ENCODE measurements around the gene DSCAM.

GRCh38 chr21:40021558-40022351, 825.2 kb downstream of the DSCAM start:
- TF ChIP-seq CTCF (IDR thresholded peaks at IDR 0.05 in 4 of 5, conservative IDR thresholded peaks at IDR 0.05 in 1 of 5) (no peak), POLR2A (IDR thresholded peaks at IDR 0.05) (no peak)
